NOMO-1 treated with dmso at 0.1 percent for 144 hours (cell line): ENCODE results near the gene EXOC5.
"Not testable (repeated sequence)": the region's sequence is repeated elsewhere in the genome, so short reads cannot be mapped to it uniquely, and the experiment has no call there.

Source experiments
- DNase-seq: peaks from one replicate; lab custom pipeline; 2025; ENCODE audit not compliant: unreplicated experiment; lab: John Stamatoyannopoulos, UW

EXOC5 gene

DNA sequence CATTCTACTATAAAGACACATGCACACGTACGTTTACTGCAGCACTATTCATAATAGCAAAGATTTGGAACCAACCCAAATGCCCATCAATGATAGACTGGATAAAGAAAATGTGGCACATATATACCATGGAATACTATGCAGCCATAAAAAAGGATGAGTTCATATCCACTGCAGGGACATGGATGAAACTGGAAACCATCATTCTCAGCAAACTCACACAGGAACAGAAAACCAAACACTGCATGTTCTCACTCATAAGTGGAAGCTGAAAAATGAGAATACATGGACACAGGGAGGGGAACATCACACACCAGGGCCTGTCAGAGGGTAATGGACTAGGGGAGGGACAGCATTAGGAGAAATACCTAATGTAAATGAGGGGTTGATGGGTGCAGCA is 10.5 kb downstream of the EXOC5 start:
- not testable (repeated sequence) for DNase-seq

- DNase-seq = no peak
Observed at GRCh38 chr14:57254884-57255283, 13.8 kb downstream of the EXOC5 start.

DNA sequence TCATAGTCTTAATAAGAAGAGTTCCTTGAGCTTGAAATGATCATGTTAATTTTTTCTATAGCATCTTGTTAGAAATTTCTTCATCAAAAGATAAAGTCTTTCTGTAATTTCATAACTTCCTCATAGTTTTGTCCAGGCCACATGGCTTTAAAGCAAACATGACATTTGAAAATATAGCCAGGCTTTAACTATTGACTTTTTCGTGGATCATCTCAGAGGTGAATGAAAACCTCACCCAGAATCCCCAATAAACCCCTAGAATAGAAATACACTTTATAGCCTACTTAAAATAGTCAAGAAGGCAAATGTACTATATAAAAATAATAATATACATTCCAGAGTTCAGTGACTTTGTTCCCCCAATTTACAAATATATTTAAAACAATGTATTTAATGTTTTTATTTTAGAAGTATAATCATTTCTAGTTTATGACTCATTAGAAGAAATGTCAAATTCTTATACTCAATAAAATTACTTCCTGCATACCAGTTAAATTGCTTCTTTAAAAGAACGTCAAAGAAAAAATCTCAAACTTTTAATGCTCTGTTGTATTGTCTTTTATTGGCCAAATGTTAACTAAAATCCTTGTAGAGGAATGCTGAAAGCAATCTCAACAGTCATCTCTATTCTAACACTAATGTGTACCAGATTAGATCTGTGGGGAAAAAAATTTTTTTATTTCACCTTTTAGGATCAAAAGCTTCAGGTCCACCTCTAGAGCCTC is 21.6 kb downstream of the EXOC5 start:
- DNase-seq = no peak

GRCh38 chr14:57245941-57246340 is 22.8 kb downstream of the EXOC5 start:
- no peak for DNase-seq

DNA sequence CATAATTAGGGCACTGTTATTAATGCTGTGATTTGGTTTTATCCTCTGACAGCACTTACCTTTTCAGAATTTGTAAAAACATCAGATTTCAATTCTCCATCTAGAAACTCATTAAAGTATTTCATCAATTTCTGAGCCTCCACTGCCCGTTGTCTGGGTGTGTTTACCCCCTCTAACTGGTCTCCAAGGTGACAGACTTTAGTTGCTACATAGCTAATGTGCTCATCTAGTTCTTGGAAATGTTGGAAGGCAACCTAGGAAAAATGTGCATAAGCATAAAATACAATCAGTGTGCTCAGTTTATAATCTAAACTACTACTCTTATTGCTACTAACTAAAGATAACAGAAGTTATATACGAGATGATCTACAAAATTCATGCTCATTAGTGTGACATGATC is 24.6 kb downstream of the EXOC5 start:
- no peak for DNase-seq

GRCh38 chr14:57243320-57243719 is 25.4 kb downstream of the EXOC5 start:
- DNase-seq = no peak

DNA sequence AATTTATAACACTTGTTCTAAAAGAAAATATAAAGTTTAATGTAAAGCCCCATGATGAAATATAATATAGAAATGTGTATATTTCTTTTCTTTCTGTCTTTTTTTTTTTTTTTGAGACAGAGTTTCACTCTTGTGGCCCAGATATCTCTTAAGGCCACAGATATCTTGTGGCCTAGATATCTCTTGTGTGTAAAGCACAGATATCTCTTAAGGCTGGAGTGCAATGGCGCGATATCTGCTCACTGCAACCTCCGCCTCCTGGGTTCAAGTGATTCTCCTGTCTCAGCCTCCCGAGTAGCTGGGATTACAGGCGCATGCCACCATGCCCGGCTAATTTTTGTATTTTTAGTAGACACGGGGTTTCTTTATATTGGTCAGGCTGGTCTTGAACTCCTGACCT is 28.6 kb downstream of the EXOC5 start:
- not testable (repeated sequence) for DNase-seq

DNA sequence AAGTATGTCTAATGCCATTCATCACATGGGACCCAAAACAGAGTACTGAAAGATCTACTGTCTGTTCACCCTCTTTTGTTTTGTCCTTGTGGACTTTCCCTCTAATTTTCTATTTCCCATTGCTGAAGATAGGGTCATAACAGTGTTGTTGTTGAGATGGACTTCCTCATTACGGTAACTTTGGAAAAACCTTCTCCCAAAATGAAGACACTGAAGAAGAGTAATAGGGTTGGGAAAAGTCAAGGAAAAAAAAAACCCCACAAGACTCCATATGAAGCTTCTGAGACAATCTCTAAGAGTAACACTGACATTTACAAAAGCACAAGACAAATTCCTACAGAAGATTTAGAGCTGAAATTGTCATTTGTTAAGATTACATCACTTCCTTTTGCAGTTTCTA is 36.7 kb downstream of the EXOC5 start:
- DNase-seq = no peak

- not testable (repeated sequence) for DNase-seq
Observed at GRCh38 chr14:57228320-57228719, 40.4 kb downstream of the EXOC5 start.

GRCh38 chr14:57227083-57227482 is 41.6 kb downstream of the EXOC5 start:
- no peak for DNase-seq

- DNase-seq = no peak
Observed at GRCh38 chr14:57221931-57222330, 46.8 kb downstream of the EXOC5 start.

- no peak for DNase-seq
Observed at GRCh38 chr14:57212919-57213318, 55.8 kb downstream of the EXOC5 start.

DNA sequence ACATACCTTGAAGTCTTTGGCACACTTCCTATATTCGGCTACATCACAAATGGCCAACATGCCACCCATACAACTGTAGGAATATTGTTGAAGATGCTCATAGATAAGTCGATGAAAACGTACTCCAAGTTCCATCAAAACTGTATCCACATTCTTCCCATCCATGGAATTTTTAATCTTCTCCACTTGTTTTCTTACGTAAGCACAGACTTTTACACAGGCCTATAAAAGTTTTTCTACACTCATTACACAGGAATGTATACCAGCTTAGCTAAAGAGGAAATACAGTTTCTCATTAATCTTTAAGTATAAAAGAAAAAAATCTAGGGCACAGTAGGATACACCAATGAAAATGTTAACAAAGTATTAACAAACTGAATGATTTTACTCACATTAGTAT is 59.1 kb downstream of the EXOC5 start:
- no peak for DNase-seq

DNA sequence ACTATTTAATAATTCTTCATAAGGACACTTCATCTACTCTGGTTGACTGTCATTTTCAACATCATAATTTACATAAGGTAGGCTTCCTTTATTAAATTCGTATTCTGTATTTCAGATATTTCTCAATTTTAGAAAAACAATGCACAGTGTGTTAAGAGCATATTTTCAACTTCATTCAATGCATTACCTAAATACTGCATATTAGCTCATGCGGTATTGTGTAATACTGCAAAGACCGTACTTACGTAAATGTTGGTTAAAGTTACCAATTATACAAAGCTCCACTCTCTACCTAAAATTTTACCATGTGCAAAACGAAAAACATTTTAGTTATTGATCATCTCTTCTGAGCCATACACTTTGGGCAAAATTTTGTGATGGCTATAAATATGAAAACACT is 62.8 kb downstream of the EXOC5 start:
- DNase-seq = no peak

DNA sequence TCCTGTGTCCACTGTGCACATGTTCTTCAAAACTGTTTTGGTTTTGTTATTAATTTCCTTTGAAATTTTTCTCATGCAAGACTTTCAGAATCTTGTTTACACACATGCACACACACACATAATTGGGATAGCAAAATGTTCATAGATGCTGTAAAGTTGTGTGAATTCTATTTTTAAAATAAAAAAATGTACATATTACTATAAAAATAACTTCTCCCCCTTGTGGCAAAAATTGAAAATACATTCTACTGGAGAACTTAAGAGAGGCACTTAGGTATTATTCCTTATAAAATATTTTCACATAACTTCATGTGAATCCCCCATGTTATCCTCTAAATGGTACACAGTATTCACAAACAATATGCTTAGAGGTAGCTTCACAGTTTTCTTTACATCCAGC is 66.0 kb downstream of the EXOC5 start:
- DNase-seq = not testable (repeated sequence)

- no peak for DNase-seq
Observed at GRCh38 chr14:57199921-57200320, 68.8 kb downstream of the EXOC5 start.

DNA sequence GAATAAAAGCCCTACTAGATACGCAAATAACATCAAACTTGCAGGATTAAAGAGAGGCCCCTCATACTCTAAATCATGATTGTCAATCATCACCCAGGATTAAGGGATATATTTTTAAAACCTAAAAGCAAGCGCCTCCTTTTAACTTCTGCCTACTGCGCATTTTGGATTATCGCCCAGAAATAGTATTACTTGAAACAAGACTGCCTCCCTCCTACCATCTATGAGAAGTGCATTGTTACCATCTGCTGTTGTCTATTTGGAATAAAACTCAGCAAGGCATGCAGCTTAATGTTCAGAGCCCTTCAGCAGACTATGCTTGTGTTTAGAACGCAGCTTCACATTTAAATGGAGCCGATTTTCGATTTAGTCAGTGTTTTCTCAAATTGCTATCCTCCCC is 79.6 kb downstream of the EXOC5 start:
- no peak for DNase-seq

DNA sequence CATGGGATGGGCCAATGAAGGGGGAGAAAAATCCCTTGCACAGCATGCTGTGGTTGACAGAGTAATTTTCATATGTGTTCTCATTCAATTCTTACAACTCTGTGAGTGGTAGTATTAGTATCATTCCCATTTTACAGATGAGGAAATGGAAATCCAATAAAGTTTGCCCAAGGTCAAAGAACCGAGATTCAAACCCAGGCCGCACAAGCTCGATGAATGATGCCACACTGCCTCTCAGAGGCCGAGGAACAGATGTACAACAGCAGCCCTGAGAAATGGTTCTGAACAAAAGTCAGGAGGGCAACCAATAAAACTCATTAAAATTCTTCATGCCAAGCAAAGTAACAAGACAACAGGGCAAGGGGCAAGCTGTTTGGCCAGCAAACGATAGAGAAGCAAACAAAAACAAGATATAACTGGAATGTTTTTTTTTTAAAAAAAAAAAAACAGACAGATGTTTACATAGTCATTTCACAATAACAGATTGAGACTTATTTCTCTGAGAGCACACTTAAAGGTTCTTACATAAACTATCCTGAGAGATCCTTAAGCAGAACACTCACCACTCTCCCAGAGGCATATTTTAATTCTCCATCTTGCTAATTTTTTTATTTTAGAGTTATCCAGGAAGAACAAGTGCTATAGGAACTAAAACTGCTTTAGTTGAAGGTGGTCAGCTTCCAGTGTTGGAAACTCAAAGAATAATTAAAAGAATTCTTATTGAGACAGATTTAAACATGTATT is 85.8 kb downstream of the EXOC5 start:
- no peak for DNase-seq

GRCh38 chr14:57179273-57179672 is 89.4 kb downstream of the EXOC5 start:
- no peak for DNase-seq

- DNase-seq = no peak
Observed at GRCh38 chr14:57174466-57174865, 94.2 kb downstream of the EXOC5 start.

DNA sequence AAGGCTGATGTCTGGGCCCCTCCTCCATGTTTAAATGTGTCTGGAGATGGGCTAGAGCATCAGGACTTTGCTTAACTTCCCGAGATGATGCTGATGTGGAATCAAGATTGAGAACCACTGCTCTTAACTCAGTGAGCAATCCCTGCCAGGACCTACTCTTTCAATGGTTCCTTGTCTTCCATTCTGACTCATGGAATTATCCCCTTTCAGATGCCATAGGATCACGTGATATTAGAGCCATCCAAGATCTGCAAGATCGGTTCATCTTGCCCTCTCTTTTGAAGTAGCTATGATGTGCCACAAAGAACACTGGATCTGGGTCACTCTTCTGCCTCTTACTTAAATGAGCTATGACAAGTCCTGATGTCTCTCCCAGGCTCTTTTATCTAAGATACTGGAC is 96.8 kb downstream of the EXOC5 start:
- DNase-seq = no peak

- no peak for DNase-seq
Observed at GRCh38 chr14:57171363-57171762, 97.3 kb downstream of the EXOC5 start.

- no peak for DNase-seq
Observed at GRCh38 chr14:57169901-57170300, 98.8 kb downstream of the EXOC5 start.
